SU-DHL-6 (cell line): ENCODE data around the gene U2AF1L4.

Source experiments
- CTCF ChIP-seq: fragments of 200-600 bp; sonication (generic); IDR thresholded peaks from one replicate; pipeline ENCODE4 v1.5.1; 2017; ENCODE audit warnings: antibody characterized with exemption, mild to moderate bottlenecking, low read length, moderate library complexity; ENCODE audit not compliant: insufficient read depth, poor library complexity, severe bottlenecking
- EZH2phosphoT487 ChIP-seq: fragments of 200-600 bp; sonication (generic), shearing (Covaris generic); conservative IDR thresholded peaks from 2 replicates; pipeline ENCODE4 v1.6.1; 2018; ENCODE audit warnings: mild to moderate bottlenecking, antibody characterized with exemption, low read length, moderate library complexity, mixed read lengths

DNA sequence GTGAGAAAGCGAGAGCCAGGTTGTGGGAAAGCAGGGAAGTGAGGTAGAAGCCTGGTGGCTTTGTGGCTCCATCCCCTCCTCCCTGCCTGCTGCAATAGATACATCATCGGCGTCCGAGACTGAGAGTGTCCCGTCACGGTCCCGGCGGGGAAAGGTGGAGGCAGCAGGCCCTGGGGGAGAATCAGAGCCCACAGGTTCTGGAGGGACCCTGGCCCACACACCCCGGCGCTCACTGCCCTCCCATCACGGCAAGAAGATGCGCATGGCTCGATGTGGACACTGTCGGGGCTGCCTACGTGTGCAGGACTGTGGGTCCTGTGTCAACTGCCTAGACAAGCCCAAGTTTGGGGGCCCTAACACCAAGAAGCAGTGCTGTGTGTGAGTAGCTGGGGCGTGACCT is 22.3 kb downstream of the U2AF1L4 start:
- no peak for TF ChIP-seq CTCF
- no peak for TF ChIP-seq EZH2phosphoT487
